HEK293 (cell line): ENCODE data around the gene KCNJ6.

ENCODE experiments used
- CTCF ChIA-PET: fragments of 350-600 bp; formaldehyde crosslinking; extraction: SDS; loops from one replicate; lab custom pipeline; 2021; ENCODE audit warnings: antibody characterized with exemption; lab: Yijun Ruan, JAX
- POLR2A ChIA-PET: fragments of 300-600 bp; formaldehyde crosslinking; extraction: SDS; loops from one replicate; lab custom pipeline; 2020; ENCODE audit warnings: antibody characterized with exemption, inconsistent platforms; lab: Yijun Ruan, JAX
- H3K27ac ChIP-seq: fragments of 200-500 bp; sonication (Bioruptor generic); 2 replicates; pipeline ENCODE4 v1.5.1; 2014; ENCODE audit warnings: low read depth, low read length, control low read depth, inconsistent platforms; ENCODE audit errors: extremely low read depth
- H3K36me3 ChIP-seq, 2 experiments: fragments of 200-500 bp in 1 of 2; sonication (Bioruptor generic) in 1 of 2; 1 replicate in 1 of 2; 2 replicates in 1 of 2; pipeline ENCODE4 v1.5.1; 2014 to 2017; ENCODE audit warnings: inconsistent platforms in 2 of 2, low read length in 2 of 2; ENCODE audit not compliant: control insufficient read depth in 2 of 2, insufficient read depth in 1 of 2
- H3K4me1 ChIP-seq: fragments of 200-500 bp; sonication (Bioruptor generic); 2 replicates; pipeline ENCODE4 v1.5.1; 2014; ENCODE audit warnings: mild to moderate bottlenecking, low read length, inconsistent platforms; ENCODE audit not compliant: control insufficient read depth, insufficient read depth
- H3K4me3 ChIP-seq: 2 replicates; pipeline ENCODE4 v1.5.1; 2011; ENCODE audit warnings: low read depth, mild to moderate bottlenecking, control low read depth, low read length, moderate library complexity
- H3K9me3 ChIP-seq: fragments of 200-500 bp; sonication (Bioruptor generic); 2 replicates; pipeline ENCODE4 v1.5.1; 2014; ENCODE audit warnings: low read depth, low read length, inconsistent platforms; ENCODE audit not compliant: control insufficient read depth, insufficient read depth
- GLIS1 ChIP-seq: fragments of 450-650 bp; formaldehyde crosslinking; IDR thresholded peaks from 2 replicates; pipeline ENCODE4 v1.5.1; 2016; ENCODE audit warnings: missing biosample characterization, missing genetic modification characterization
- PRDM1 ChIP-seq: fragments of 450-650 bp; formaldehyde crosslinking; IDR thresholded peaks from 2 replicates; pipeline ENCODE4; 2016; ENCODE audit warnings: missing biosample characterization, missing genetic modification characterization
- ZNF157 ChIP-seq: fragments of 450-650 bp; formaldehyde crosslinking; IDR thresholded peaks from 2 replicates; pipeline ENCODE4 v1.5.1; 2016; ENCODE audit warnings: missing biosample characterization, missing genetic modification characterization
- ZNF16 ChIP-seq: fragments of 450-650 bp; formaldehyde crosslinking; IDR thresholded peaks from 2 replicates; pipeline ENCODE4 v1.5.1; 2016; ENCODE audit warnings: low read depth, missing biosample characterization, missing genetic modification characterization
- ZNF23 ChIP-seq: fragments of 450-650 bp; formaldehyde crosslinking; IDR thresholded peaks from 2 replicates; pipeline ENCODE4 v1.5.1; 2016; ENCODE audit warnings: missing biosample characterization, missing genetic modification characterization, borderline replicate concordance
- ZNF626 ChIP-seq: fragments of 450-650 bp; sonication (Bioruptor Pico); formaldehyde crosslinking; IDR thresholded peaks from 2 replicates; pipeline ENCODE4 v1.5.1; 2018; ENCODE audit warnings: missing biosample characterization, missing genetic modification characterization, inconsistent platforms
- ZNF654 ChIP-seq: fragments of 450-650 bp; formaldehyde crosslinking; IDR thresholded peaks from 2 replicates; pipeline ENCODE4 v1.5.1; 2016; ENCODE audit warnings: low read depth, missing biosample characterization, missing genetic modification characterization
- ZNF791 ChIP-seq: fragments of 450-650 bp; formaldehyde crosslinking; IDR thresholded peaks from 2 replicates; pipeline ENCODE4 v1.5.1; 2016; ENCODE audit warnings: missing biosample characterization, missing genetic modification characterization
- TF ChIP-seq, protein P1 (sequence below): fragments of 450-650 bp; formaldehyde crosslinking; IDR thresholded peaks from 2 replicates; pipeline ENCODE4 v1.5.1; 2016; ENCODE audit warnings: missing biosample characterization, missing genetic modification characterization
- TF ChIP-seq, protein P2 (sequence below): fragments of 450-650 bp; formaldehyde crosslinking; IDR thresholded peaks from 2 replicates; pipeline ENCODE4 v1.5.1; 2016; ENCODE audit warnings: missing biosample characterization, missing genetic modification characterization
- TF ChIP-seq, protein P3 (sequence below): fragments of 450-650 bp; formaldehyde crosslinking; IDR thresholded peaks from 2 replicates; pipeline ENCODE4 v1.5.1; 2016; ENCODE audit warnings: missing biosample characterization, missing genetic modification characterization
- TF ChIP-seq, protein P4 (sequence below): fragments of 450-650 bp; formaldehyde crosslinking; IDR thresholded peaks from 2 replicates; pipeline ENCODE4 v1.5.1; 2016; ENCODE audit warnings: missing biosample characterization, missing genetic modification characterization
- TF ChIP-seq, protein P5 (sequence below): fragments of 450-650 bp; formaldehyde crosslinking; IDR thresholded peaks from 2 replicates; pipeline ENCODE4 v1.5.1; 2017; ENCODE audit warnings: missing biosample characterization, missing genetic modification characterization
- TF ChIP-seq, protein P6 (sequence below): fragments of 450-650 bp; formaldehyde crosslinking; IDR thresholded peaks from 2 replicates; pipeline ENCODE4 v1.5.1; 2016; ENCODE audit warnings: missing biosample characterization, missing genetic modification characterization
- TF ChIP-seq, protein P7 (sequence below): fragments of 450-650 bp; formaldehyde crosslinking; IDR thresholded peaks from 2 replicates; pipeline ENCODE4 v1.5.1; 2016; ENCODE audit warnings: missing biosample characterization, missing genetic modification characterization

The KCNJ6 gene

DNA sequence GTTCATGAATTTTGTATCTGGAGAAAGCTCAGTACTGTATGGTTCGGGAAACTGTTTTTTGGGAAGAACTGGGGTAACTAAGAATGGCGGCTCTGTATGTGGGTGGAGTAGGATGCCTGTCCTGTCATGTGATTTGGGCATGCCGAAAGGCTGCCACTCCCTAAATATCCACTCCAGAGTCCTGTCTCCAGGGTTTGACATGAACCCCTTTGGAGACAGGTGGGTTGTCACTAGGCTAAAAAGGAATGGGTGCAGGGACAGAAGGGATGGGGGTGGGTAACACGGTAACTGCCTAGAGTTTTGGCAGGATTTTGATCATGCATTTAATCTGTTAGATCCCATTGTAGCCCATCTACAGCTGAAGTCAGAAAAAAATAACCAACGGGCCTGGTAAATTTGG, 150.1 kb downstream of the KCNJ6 start:
- Histone ChIP-seq H3K36me3 (no peaks in the 10 kb centered on the region), H3K27ac (no peak overlapping the region), H3K4me1 (no peaks in the 10 kb centered on the region), H3K9me3 (no peaks in the 10 kb centered on the region)
- POLR2A ChIA-PET, result no interaction called here
- CTCF ChIA-PET, result interaction anchor here (0.5 to 0.9 kb wide), 2 partner anchors 66 to 361 kb away, joined by 3 read pairs; no protein-coding TSS in a partner anchor
- TF ChIP-seq ZNF654 (tag by site-specific recombination) (no peak), ZNF16 (no peak), ZNF157 (tag by site-specific recombination) (no peak)
- TF ChIP-seq, protein P1, sequence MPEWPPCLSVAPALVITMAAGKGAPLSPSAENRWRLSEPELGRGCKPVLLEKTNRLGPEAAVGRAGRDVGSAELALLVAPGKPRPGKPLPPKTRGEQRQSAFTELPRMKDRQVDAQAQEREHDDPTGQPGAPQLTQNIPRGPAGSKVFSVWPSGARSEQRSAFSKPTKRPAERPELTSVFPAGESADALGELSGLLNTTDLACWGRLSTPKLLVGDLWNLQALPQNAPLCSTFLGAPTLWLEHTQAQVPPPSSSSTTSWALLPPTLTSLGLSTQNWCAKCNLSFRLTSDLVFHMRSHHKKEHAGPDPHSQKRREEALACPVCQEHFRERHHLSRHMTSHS (tag by site-specific recombination), result no peak
- TF ChIP-seq, all 188 proteins: peak for 0
- no peak overlapping the region for H3K4me3 ChIP-seq

DNA sequence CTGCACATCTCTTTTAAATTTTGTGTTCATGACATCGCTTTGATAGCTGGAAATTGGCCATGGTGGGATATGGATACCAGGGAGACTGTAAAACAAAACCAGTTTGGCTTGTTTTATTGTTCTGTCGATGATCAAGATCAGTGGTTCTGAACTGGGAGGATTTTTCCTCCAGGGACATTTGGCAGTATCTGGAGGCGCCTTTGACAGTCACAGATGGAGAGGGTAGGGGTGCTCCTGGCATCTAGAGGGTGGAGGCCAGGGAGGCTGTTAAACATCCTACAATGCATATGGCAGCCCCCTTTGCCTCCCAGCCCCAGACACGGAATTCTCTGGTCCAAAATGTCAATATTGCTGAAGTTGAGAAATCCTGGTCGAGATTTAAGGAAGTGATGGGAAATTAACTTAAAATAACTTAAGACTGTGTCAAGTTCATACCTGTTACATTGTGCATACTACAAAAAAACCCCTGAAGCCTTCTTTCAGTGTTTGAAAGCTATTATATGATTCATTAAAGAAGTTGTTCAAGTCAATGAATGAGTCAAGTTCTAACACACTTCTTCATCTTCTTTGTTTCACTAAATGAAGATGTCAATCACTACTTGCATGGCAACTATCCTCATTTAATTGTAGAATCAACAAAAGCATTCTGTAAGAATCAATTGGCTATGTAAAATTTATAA, 150.9 kb downstream of the KCNJ6 start:
- no peaks in the 10 kb centered on the region for H3K4me1 ChIP-seq
- ChIA-PET CTCF (interaction anchor here (0.6 to 1.4 kb wide), 3 partner anchors 11 to 509 kb away, joined by 3 read pairs; no protein-coding TSS in a partner anchor), POLR2A (no interaction called here)
- H3K9me3 ChIP-seq, result no peaks in the 10 kb centered on the region
- no peaks in the 10 kb centered on the region for H3K36me3 ChIP-seq
- no peak overlapping the region for H3K4me3 ChIP-seq
- no peak overlapping the region for H3K27ac ChIP-seq
- TF ChIP-seq, protein P2, sequence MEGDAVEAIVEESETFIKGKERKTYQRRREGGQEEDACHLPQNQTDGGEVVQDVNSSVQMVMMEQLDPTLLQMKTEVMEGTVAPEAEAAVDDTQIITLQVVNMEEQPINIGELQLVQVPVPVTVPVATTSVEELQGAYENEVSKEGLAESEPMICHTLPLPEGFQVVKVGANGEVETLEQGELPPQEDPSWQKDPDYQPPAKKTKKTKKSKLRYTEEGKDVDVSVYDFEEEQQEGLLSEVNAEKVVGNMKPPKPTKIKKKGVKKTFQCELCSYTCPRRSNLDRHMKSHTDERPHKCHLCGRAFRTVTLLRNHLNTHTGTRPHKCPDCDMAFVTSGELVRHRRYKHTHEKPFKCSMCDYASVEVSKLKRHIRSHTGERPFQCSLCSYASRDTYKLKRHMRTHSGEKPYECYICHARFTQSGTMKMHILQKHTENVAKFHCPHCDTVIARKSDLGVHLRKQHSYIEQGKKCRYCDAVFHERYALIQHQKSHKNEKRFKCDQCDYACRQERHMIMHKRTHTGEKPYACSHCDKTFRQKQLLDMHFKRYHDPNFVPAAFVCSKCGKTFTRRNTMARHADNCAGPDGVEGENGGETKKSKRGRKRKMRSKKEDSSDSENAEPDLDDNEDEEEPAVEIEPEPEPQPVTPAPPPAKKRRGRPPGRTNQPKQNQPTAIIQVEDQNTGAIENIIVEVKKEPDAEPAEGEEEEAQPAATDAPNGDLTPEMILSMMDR (tag by site-specific recombination), result no peak
- TF ChIP-seq, protein P3, sequence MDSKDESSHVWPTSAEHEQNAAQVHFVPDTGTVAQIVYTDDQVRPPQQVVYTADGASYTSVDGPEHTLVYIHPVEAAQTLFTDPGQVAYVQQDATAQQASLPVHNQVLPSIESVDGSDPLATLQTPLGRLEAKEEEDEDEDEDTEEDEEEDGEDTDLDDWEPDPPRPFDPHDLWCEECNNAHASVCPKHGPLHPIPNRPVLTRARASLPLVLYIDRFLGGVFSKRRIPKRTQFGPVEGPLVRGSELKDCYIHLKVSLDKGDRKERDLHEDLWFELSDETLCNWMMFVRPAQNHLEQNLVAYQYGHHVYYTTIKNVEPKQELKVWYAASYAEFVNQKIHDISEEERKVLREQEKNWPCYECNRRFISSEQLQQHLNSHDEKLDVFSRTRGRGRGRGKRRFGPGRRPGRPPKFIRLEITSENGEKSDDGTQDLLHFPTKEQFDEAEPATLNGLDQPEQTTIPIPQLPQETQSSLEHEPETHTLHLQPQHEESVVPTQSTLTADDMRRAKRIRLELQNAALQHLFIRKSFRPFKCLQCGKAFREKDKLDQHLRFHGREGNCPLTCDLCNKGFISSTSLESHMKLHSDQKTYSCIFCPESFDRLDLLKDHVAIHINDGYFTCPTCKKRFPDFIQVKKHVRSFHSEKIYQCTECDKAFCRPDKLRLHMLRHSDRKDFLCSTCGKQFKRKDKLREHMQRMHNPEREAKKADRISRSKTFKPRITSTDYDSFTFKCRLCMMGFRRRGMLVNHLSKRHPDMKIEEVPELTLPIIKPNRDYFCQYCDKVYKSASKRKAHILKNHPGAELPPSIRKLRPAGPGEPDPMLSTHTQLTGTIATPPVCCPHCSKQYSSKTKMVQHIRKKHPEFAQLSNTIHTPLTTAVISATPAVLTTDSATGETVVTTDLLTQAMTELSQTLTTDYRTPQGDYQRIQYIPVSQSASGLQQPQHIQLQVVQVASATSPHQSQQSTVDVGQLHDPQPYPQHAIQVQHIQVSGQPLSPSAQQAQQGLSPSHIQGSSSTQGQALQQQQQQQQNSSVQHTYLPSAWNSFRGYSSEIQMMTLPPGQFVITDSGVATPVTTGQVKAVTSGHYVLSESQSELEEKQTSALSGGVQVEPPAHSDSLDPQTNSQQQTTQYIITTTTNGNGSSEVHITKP (tag by site-specific recombination), result no peak
- no peak for TF ChIP-seq ZNF23
- TF ChIP-seq, protein P4, sequence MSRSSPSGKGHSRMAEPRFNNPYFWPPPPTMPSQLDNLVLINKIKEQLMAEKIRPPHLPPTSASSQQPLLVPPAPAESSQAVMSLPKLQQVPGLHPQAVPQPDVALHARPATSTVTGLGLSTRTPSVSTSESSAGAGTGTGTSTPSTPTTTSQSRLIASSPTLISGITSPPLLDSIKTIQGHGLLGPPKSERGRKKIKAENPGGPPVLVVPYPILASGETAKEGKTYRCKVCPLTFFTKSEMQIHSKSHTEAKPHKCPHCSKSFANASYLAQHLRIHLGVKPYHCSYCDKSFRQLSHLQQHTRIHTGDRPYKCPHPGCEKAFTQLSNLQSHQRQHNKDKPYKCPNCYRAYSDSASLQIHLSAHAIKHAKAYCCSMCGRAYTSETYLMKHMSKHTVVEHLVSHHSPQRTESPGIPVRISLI (tag by site-specific recombination), result no peak
- TF ChIP-seq ZNF626, result no peak
- no peak for TF ChIP-seq PRDM1 (tag by site-specific recombination)
- TF ChIP-seq ZNF791 (tag by site-specific recombination), result no peak

DNA sequence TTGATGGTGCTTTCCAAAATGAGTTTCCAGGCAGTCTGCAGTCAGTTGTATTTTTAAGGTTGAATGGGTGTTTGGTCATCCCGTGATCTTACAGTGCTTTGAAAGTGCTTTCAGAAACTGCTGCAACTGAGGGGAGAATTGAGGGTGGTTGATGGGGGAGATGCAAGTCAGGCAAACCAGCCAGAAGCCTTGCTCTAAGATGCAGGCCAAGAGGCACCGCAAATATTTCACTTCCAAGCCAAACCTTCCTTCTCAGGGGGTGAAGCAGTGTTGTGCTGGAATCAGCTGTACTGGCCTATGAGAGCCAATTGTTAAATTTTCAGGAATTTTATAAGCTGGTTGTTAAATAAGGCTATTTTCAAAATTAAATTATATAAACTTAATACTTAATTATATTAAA, 151.6 kb downstream of the KCNJ6 start:
- POLR2A ChIA-PET, result no interaction called here
- CTCF ChIA-PET, result interaction anchor here (0.5 to 1.4 kb wide), 4 partner anchors 10 to 510 kb away, joined by 3 to 5 read pairs (median 3); no protein-coding TSS in a partner anchor
- Histone ChIP-seq H3K36me3 (no peaks in the 10 kb centered on the region), H3K4me1 (no peaks in the 10 kb centered on the region), H3K4me3 (no peak overlapping the region), H3K9me3 (no peaks in the 10 kb centered on the region), H3K27ac (no peak overlapping the region)
- TF ChIP-seq, protein P5, sequence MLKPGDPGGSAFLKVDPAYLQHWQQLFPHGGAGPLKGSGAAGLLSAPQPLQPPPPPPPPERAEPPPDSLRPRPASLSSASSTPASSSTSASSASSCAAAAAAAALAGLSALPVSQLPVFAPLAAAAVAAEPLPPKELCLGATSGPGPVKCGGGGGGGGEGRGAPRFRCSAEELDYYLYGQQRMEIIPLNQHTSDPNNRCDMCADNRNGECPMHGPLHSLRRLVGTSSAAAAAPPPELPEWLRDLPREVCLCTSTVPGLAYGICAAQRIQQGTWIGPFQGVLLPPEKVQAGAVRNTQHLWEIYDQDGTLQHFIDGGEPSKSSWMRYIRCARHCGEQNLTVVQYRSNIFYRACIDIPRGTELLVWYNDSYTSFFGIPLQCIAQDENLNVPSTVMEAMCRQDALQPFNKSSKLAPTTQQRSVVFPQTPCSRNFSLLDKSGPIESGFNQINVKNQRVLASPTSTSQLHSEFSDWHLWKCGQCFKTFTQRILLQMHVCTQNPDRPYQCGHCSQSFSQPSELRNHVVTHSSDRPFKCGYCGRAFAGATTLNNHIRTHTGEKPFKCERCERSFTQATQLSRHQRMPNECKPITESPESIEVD (tag by site-specific recombination), result no peak
- TF ChIP-seq, protein P6, sequence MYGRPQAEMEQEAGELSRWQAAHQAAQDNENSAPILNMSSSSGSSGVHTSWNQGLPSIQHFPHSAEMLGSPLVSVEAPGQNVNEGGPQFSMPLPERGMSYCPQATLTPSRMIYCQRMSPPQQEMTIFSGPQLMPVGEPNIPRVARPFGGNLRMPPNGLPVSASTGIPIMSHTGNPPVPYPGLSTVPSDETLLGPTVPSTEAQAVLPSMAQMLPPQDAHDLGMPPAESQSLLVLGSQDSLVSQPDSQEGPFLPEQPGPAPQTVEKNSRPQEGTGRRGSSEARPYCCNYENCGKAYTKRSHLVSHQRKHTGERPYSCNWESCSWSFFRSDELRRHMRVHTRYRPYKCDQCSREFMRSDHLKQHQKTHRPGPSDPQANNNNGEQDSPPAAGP (tag by site-specific recombination), result no peak
- TF ChIP-seq, protein P7, sequence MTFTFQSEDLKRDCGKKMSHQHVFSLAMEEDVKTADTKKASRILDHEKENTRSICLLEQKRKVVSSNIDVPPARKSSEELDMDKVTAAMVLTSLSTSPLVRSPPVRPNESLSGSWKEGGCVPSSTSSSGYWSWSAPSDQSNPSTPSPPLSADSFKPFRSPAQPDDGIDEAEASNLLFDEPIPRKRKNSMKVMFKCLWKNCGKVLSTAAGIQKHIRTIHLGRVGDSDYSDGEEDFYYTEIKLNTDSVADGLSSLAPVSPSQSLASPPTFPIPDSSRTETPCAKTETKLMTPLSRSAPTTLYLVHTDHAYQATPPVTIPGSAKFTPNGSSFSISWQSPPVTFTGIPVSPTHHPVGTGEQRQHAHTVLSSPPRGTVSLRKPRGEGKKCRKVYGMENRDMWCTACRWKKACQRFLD (tag by site-specific recombination), result no peak
- TF ChIP-seq GLIS1 (tag by site-specific recombination), result no peak
